Lower leg skin (tissue), 3 donors: ENCODE results near the gene KDM7A.

ENCODE experiments used
- CTCF ChIP-seq, 3 donors: fragments of 450-650 bp; IDR thresholded peaks; one replicate each; pipeline ENCODE4 v1.5.1; 2016; ENCODE audit warnings: antibody characterized with exemption in 3 of 3, mild to moderate bottlenecking in 3 of 3, moderate library complexity in 2 of 3
- POLR2A ChIP-seq, 2 donors: fragments of 450-650 bp; IDR thresholded peaks; one replicate each; pipeline ENCODE4 v1.6.1; 2016 to 2017; ENCODE audit warnings: antibody characterized with exemption in 2 of 2, mild to moderate bottlenecking in 1 of 2, moderate library complexity in 1 of 2

DNA sequence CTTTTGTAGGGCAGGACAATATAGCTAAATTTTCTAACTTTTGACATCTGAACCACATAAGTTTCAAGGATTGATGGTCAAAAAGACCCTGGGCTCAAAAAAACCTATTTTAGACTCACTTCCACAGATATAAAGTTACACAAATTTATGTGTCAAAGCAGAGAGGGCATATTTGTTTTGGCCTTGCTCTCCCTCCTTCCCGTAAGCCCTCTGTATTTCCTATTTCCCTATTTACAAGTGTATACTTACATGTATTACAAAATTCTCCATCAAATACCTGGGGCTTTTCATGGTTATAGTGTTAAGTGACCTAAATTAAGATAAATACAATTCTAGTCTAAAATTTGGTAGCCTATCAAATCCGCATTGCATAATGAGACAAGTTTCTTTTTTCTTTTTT lies 2.6 kb downstream of the KDM7A start:
- TF ChIP-seq CTCF (IDR thresholded peaks at IDR 0.05) = no peak
- TF ChIP-seq POLR2A (IDR thresholded peaks at IDR 0.05) = no peak
